8988T (cell line): Measurements from ENCODE around the gene CCDC185.

Experiments
- DNase-seq: peaks from one replicate; pipeline ENCODE4 v3.0.0; 2011

Gene CCDC185

GRCh38 chr1:223444411-223444810 is 51.2 kb downstream of the CCDC185 start:
- DNase-seq: no peak
